ENCODE measurements around the gene LYPD6B. TPM values are rescaled to one million over a fixed set of nuclear protein-coding genes. Genes with fewer than 3 reads are reported as not detected.

LYPD6B gene
- total and polyA plus RNA-seq, 2 donors (not counting 3 experiments of a cell fraction or from before 2014, with no cell fraction given) = not detected

DNA sequence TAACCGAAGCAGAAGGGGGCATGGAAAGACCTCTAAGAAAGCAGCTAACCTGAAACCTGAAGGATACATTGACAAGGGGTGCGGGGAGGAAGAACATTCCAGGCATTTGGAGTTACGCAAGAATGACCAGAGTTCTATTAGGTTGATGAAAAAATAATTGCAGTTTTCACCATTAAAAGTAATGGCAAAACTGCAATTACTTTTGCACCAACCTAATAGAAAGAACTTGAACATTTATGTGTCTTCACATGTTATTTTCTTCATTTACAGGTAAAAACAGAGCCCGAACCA is 110.5 kb downstream of the LYPD6B start:
- no TSS peak for BruUV-seq (replicated peaks)
- Histone ChIP-seq H3K4me1 (ENCODE audit: control insufficient read depth, extremely low read depth, insufficient read depth, low read length) (no peaks in the 10 kb centered on the region), H3K9me3 (replicated peaks; ENCODE audit: control insufficient read depth, insufficient read depth, low read length) (no peaks in the 10 kb centered on the region), H3K4me3 (replicated peaks in 1 of 3; ENCODE audit: insufficient read depth in 1 of 3, low read depth in 1 of 3, low read length in 3 of 3) (no peak overlapping the region), H3K27me3 (ENCODE audit: control insufficient read depth in 2 of 2, insufficient read depth in 2 of 2, low read length in 2 of 2) (no peaks in the 10 kb centered on the region), H2AFZ (ENCODE audit: low read depth, low read length) (no peak overlapping the region), H3K79me2 (ENCODE audit: control insufficient read depth, insufficient read depth, low read length) (no peaks in the 10 kb centered on the region), H4K20me1 (replicated peaks; ENCODE audit: control insufficient read depth, extremely low read depth, insufficient read depth, low read length) (no peaks in the 10 kb centered on the region), H3K9ac (replicated peaks; ENCODE audit: extremely low read depth, insufficient read depth, low read length) (no peak overlapping the region), H3K9me1 (replicated peaks; ENCODE audit: control insufficient read depth, extremely low read depth, insufficient read depth, low read length) (no peaks in the 10 kb centered on the region), H3K36me3 (ENCODE audit: control insufficient read depth in 2 of 2, extremely low read depth in 1 of 2, insufficient read depth in 2 of 2, low read length in 2 of 2) (no peaks in the 10 kb centered on the region), H3K4me2 (ENCODE audit: insufficient read depth, low read length) (no peak overlapping the region), H3K27ac (ENCODE audit: insufficient read depth, low read depth, low read length) (no peak overlapping the region)
- DNase-seq (ENCODE audit: low read depth, low spot score) = no peak
- ChIA-PET CTCF (no interaction called here), POLR2A (no interaction called here)
- FAIRE-seq = no peak
- intact Hi-C loops (cut with micrococcal nuclease) (no loop called here), dilution Hi-C loops (cut with MboI; ENCODE audit: extremely low pct_ligation_motif_present, low sequenced_read_pairs) (no loop called here)
- no peak for TF ChIP-seq MYC (IDR thresholded peaks at IDR 0.05; ENCODE audit: low read depth, low read length)
- TF ChIP-seq JUN (IDR thresholded peaks at IDR 0.05; ENCODE audit: borderline replicate concordance, insufficient read depth, insufficient read length, low read depth) = no peak
- TF ChIP-seq GATA2 (IDR thresholded peaks at IDR 0.05; ENCODE audit: insufficient read depth, insufficient read length, low read depth, low read length) = no peak
- TF ChIP-seq FOS (IDR thresholded peaks at IDR 0.05; ENCODE audit: borderline replicate concordance, insufficient read depth, low read length) = no peak

- CTCF ChIA-PET = no interaction called here
- Histone ChIP-seq H3K9me1 (replicated peaks; ENCODE audit: control insufficient read depth, extremely low read depth, insufficient read depth, low read length) (no peaks in the 10 kb centered on the region), H3K9ac (replicated peaks; ENCODE audit: extremely low read depth, insufficient read depth, low read length) (no peak overlapping the region), H2AFZ (ENCODE audit: low read depth, low read length) (no peak overlapping the region), H3K36me3 (ENCODE audit: control insufficient read depth in 2 of 2, extremely low read depth in 1 of 2, insufficient read depth in 2 of 2, low read length in 2 of 2) (no peaks in the 10 kb centered on the region), H4K20me1 (replicated peaks; ENCODE audit: control insufficient read depth, extremely low read depth, insufficient read depth, low read length) (no peaks in the 10 kb centered on the region), H3K4me1 (ENCODE audit: control insufficient read depth, extremely low read depth, insufficient read depth, low read length) (no peaks in the 10 kb centered on the region), H3K4me2 (ENCODE audit: insufficient read depth, low read length) (no peak overlapping the region), H3K4me3 (replicated peaks in 1 of 3; ENCODE audit: insufficient read depth in 1 of 3, low read depth in 1 of 3, low read length in 3 of 3) (no peak overlapping the region), H3K27ac (ENCODE audit: insufficient read depth, low read depth, low read length) (no peak overlapping the region), H3K9me3 (replicated peaks; ENCODE audit: control insufficient read depth, insufficient read depth, low read length) (no peaks in the 10 kb centered on the region), H3K79me2 (ENCODE audit: control insufficient read depth, insufficient read depth, low read length) (no peaks in the 10 kb centered on the region), H3K27me3 (ENCODE audit: control insufficient read depth in 2 of 2, insufficient read depth in 2 of 2, low read length in 2 of 2) (no peaks in the 10 kb centered on the region)
- no peak for DNase-seq (ENCODE audit: low read depth, low spot score)
- intact Hi-C loops (cut with micrococcal nuclease) (no loop called here), dilution Hi-C loops (cut with MboI; ENCODE audit: extremely low pct_ligation_motif_present, low sequenced_read_pairs) (no loop called here)
- BruUV-seq (replicated peaks) = no TSS peak
- TF ChIP-seq POLR2AphosphoS5 (IDR thresholded peaks at IDR 0.05; ENCODE audit: insufficient read depth, low read depth, low read length) (no peak), POLR2A (IDR thresholded peaks at IDR 0.05; ENCODE audit: low read depth, low read length) (no peak)
- no peak for FAIRE-seq
- POLR2A ChIA-PET = no interaction called here
Observed at GRCh38 chr2:149152469-149152953, 114.0 kb downstream of the LYPD6B start.

Measured in endothelial cell of umbilical vein (primary cell).